D341Med (cell line): ENCODE results near the gene PWWP2B.

Source experiments
- DNase-seq: peaks from one replicate; pipeline ENCODE4 v3.0.0; 2012; ENCODE audit warnings: low spot score

The PWWP2B gene

DNA sequence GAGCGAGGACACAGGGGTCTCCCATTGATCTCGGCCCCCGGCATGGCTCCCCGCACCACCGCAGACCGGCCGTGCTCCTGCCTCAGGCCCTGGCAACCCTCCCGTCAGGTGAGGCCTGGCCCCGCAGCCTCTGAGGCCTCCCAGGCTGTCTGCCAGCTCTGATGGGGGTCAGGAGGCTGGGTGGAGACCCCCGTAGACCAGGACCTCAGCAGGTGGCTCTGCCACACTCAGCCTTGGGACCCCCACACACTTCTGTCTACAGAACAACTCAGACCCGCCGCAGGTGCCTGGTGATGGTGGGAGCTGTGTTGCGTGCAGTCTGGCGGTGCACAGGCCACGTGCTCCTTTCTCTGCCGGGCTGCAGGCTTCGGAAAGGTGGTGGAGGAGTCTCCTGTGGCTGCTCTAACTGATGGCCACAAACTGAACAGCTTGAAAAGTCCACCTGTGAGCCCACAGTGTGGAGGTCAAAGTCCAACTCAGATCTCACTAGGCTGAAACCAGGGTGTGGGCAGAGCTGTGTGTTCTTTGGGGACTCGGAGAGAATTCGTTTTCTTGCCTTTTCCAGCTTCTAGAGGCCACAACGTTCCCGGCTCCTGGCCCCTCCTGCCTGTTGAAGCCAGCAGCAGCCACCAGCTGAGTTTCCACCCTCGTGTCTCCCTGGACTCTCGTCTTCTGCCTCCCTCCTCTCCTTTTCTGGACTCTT is 62.5 kb downstream of the PWWP2B start:
- DNase-seq = no peak

DNA sequence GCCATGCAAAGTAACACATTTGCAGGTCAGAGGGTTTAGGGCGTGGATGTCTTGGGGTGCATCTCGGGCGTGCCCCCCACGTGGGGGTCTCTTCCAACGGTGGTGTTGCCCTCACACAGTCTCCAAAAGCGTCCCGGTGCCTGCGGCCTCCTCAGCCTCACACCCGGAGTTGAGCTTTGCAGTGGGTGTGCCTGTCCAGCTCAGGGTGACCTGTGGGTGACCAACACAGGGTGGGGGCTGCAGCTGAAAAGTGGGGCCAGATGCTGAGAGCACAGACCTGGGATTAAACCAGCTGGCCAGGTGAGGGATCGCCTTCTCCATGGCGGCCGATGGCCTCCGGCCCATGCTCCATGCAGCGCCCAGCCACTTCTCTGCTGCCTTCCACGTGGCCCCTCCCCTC is 63.1 kb downstream of the PWWP2B start:
- no peak for DNase-seq

DNA sequence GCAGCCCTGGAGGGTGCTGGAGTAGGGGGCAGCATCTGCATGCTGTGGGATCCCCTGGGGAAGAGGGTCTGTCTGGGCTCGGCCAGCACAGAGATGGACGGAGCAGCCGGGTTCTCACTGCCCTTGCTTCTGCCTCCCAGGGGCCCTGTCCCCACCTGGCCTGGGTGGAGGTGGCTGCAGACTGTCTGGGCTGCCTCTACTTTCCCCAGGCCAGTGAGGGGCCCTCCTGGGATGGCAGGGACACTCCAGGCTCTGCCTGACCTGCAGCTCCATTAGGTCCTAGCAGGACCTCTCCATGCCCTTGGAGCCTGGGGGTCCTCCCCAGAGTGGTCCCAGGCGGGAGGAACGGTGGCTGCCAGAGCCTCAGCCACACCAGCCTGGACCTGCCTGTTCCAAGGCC is 63.7 kb downstream of the PWWP2B start:
- no peak for DNase-seq

DNA sequence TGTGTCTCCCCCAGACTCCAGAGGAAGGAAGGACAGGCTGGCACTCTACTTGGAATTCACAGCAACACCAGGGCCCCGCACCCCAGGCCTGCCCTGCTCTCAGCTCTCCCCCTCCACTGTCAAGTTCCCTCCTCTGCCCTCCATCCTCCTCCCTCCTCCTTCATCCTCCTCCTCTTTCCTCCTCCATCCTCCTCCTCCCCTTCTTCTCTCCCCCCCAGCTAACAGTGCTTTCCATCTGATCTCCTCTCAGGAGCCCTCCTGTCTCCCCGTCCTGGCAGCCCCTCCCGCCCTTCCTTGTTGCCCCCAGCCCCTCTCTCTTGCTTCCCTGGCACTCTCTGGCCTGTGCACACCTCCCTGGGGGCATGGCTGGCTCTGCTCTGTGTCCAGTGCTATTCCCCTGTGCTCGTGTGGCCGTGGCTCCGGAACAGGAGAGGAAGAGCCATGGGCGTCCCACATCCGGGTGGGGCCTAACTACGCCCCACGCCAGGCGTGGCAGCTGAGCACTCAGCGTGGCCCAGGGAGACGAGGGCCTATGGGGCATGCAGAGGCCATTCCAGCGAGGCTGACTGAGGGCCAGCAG is 64.2 kb downstream of the PWWP2B start:
- no peak for DNase-seq

DNA sequence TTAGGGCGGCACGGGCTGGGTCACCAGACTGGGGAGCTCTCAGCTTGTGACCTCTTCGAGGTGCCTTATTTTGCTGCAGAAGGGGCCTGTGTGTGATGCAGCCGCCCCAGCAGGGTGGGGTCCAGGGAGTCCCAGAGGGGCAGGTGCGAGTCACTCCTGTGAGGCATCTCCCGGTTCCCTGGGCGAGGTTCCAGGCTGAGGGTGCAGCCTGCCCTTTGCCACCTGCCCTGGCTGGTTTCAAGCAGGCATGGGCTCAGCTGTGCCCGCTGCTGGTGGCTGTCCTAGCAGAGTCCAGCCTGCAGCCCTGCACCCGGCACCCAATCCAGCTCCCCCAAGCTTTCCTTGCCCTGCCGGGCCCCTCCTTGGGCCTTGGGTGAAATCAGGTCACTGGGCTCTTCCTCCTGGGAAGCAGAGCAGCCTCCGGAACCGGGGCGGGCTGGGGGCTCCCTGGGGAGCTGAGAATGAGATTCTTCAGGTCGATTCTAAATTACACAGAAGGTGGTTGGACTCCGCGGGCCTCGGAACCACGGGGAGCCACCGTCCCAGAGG is 64.8 kb downstream of the PWWP2B start:
- no peak for DNase-seq

DNA sequence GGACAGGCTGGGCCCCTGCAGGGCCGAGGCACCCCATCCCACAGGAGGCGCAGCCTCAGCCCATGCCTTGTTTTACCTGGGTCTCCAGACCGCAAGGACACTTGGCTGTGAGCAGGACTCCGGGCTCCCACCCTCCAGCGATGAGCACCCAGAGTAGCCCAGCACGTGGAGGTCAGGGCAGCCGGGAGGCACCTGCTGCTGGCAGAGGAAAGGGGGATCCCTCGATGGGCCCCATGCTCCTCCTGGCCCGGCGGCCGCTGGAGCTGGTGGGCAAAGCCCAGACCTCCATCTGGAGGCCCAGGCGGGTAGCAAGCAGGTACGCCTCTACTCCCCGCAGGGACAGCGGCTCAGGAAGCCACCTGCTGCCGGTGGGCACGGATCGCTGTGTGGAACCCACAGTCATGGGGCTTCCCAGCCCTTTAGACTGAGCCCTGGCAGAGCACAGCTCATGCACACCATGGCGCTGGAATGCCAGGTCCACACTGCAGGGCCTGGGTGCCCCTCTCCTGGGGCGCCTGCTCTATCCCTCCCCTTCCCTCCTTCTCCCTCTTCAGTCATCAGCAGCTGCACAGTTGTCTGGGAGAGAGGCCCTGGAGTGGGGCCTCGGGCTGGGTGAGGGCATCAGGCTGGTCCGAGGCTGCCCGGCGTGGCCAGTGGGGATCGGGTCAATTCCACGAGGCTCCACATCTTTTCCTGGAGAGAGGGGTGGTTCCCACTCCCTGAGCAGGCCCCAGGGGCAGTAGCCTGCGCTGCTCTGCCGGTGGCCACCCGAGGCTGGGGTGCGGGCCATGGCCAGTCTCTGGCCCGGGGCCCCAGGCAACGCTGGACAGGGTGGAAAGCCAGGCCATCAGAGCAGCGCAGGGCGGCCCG is 65.7 kb downstream of the PWWP2B start:
- no peak for DNase-seq

DNA sequence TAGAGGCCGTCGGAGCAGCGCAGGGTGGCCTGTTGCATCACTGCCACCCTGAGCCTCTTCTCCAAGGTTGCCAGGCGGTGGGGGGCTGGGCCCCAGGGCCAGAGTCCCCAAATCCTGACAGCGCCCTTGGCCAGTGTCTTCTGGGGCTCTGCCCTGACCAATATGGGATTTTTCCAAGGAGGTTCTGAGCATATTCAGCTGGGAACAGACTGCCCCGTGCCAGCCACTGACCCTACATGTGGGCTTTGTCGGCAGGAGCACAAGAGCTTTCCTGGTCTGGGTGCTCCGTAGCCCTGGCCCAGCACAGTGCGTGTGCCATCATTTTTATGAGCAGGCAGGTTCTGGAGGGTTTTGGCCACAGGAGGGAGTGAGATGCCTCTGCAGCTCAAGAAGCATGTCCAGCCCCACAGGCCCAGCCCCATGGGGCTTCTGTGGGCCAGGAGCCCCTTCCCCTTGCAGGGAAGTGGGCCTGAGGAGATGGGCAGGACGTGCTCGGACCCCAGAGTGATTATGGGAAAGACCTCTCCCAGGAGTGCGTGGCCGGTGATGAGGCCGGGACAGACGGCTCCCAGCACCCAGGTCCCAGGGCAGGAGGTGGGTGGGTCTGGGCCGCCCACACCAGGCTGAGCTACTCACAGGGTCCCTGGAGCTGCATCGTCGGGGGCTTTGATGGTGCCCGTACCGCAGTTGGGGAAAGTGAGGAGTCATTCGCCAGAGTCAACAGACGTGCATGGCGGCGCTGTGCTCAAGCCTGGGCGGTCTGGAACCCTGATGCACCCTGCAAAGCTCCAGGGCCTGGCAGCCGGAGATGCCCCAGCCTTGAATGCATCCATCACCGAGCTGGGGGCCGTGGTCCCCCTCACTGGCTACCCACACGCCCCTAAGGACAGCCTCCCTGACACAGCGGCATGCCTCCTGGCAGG is 66.6 kb downstream of the PWWP2B start:
- DNase-seq = no peak

DNA sequence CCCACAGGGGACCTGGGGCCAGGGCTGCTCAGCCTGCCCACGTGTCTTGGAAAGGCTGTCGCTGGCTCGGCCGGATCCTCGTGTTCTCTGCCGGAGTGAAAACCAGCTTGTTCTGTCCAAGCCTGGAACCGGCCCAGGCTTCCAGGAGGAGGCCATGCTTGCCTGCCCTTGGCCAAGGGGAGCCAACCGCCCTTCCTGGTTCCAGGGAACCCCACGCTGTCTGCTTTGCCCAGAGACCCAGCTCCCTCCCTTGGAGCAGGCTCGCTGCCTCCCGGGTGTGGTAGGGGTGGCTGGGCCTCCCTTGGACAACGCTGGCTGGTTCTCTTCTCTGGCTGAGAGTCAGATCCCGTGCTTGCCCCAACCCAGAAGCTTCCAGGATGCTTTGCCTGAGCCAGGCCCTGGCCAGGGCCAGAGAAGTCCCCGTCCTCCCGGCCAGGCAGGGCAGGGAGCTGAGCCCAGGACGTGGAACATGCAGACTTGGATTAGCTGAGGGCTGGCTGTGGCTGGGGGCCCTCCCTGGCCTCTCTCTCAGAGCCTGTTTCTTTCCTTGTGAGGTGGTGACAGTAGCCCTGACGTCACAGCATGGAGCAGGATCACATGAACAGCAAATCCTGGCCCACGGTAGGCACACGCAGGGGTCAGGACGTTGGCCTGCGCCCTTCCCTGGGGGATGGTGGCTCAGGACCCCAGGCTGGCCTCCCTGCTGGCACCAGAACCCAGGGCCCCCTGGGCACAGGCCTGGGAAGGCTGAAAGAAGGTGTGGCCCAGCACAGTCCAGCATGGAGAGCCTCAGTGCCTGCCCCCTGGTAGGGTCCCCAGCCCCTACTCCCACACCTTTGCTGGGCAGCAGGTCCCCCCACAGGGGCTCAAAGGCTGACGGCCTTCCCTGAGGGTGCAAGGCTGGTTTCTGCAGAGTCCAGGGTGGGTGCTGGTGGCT is 67.5 kb downstream of the PWWP2B start:
- DNase-seq = no peak

DNA sequence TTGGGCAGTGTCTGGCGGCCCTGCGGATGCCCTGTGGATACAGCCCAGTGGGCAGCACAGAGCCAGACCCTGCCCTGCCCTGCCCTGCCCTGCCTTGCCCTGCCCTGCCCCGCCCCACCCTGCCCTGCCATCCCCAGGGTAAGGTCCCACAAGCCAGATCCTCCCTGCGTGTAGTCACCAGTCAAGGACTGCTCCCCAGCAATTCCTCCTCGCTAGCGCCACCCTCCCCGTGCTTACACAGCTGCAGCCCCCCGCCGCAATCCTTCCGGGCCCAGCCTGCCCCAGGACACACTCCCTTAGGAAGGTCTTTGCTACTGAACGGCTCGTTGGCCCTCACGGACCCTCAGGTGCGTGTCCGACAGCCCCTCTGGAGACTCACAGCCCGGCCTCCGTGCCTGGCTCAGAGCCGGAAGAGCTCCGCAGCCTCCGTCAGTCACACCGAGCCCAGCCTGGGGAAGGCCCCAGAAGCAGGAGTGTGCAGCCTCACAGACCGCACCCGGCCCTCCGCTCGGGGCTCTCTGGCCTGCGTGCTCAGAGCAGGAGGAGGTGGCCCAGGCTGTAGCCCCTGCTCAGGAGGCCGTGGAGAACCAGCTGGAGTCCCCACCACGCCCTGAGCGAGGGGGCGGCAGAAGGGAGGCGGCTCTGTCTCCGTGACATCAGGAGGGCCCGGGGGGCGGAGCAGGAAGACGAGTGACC is 68.3 kb downstream of the PWWP2B start:
- no peak for DNase-seq

DNA sequence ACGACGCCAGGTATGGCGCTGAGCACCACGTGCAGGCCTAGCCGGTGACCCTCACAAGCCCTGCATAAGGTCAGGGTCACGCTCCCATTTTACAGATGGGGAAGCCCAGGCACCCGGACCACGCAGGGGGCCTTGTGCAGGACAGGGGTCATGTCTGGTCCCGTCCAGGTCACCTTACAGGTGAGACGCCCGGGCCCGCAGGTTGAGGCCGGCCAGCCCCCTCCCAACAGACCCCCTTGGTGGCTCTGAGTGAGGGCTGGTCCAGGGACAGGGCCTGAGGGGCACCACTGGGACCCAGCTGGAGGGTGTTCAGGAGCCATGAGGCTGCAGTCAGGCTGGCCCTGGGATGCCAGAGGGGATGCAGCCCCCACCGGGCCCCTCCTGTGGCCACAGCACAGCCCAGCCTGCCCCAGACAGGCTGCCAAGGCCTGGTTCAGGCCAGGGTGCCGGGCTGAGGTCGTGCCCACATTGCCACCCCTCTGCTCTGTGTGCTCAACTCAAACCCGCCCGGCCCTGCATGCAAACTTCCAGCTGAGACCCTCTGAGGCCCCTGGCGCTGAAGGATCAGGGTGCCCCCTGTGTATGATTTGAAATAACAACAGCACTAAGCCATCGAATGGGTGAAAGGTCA is 69.0 kb downstream of the PWWP2B start:
- no peak for DNase-seq

DNA sequence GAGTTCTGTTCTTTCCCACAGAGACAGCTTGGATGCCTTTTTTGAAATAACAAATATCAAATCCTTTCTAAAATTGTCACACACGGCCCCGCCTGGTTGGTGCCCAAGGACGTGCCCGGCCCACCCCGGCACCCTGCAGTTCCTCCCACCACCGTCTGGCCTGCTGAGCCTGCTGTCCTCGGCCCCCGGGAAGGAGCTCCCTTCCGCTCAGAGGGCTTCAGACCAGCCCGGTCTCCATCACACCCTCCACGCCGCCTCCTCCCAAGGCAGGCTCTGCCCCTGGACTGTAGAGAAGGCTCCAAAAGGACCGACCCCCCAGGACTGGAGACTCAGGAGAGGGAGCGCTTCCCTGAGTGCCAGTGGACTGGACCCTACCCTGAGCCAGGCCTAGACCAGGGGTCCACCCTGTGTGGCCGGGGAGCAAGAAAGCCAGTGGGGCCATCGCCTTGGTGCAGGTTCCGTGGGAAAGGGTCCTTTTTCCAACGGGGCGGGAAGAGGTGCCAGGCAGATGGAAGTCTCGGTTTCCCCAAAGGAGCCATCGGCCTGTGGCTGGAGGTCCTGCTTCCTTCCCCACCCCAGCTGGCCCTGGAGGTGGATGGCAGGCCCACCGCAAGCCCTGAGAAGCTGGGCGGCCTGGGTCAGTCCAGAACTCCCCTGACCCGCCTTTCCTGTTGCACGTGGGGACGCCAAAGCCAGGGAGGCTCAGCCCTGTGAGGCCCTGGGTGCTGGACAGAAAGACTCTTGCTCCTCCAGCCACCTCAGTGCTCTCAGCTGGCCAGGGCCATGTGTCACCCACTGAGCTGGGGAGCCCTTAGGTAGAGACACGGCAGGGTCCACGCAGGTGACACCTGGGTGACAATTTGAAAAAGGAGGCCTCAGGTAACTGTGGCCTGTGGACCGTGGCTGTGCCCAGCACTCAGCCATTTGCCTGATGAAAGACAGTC is 69.8 kb downstream of the PWWP2B start:
- no peak for DNase-seq
